ENCODE data around the gene WAC.

- TF ChIP-seq CTCF (IDR thresholded peaks at IDR 0.05) (no peak), POLR2AphosphoS5 (IDR thresholded peaks at IDR 0.05) (no peak)
Observed at GRCh38 chr10:28666751-28667467, 134.0 kb downstream of the WAC start.

Data from transverse colon (tissue), 4 donors.